ENCODE measurements around the gene ZNF808. TPM values are rescaled to one million over a fixed set of nuclear protein-coding genes. Genes with fewer than 3 reads are reported as not detected.
"Not testable (repeated sequence)": the region's sequence is repeated elsewhere in the genome, so short reads cannot be mapped to it uniquely, and the experiment has no call there.

ZNF808 gene
- total RNA-seq, 4 donors from 2014 or later: 23.7 to 40.9 (median 30.4) TPM

- TF ChIP-seq CTCF (IDR thresholded peaks at IDR 0.05): peak in 1 of 4 experiments; percentile 16
- no peak for TF ChIP-seq POLR2A (IDR thresholded peaks at IDR 0.05)
- Histone ChIP-seq H3K4me3 (no peak overlapping the region), H3K27me3 (no peaks in the 10 kb centered on the region), H3K36me3 (no peaks in the 10 kb centered on the region), H3K9me3 (peaks cover 0 to 8% of the 10 kb centered on the region in 2 donors), H3K27ac (no peak overlapping the region), H3K4me1 (no peaks in the 10 kb centered on the region)
- intact Hi-C loops (cut with DNase I; ENCODE audit: low total_unique reads): no loop called here
- DNase-seq: peak in 1 of 2 donors; percentile 13
Observed at GRCh38 chr19:52492994-52493470, 34.4 kb upstream of the ZNF808 start.

- no peak for TF ChIP-seq POLR2A (IDR thresholded peaks at IDR 0.05)
- no peak for TF ChIP-seq CTCF (IDR thresholded peaks at IDR 0.05)
- intact Hi-C loops (cut with DNase I; ENCODE audit: low total_unique reads): no loop called here
- no peaks in the 10 kb centered on the region for H3K27me3 ChIP-seq
- no peaks in the 10 kb centered on the region for H3K4me1 ChIP-seq
- DNase-seq: no peak
- no peak overlapping the region for H3K4me3 ChIP-seq
- no peak overlapping the region for H3K27ac ChIP-seq
- no peaks in the 10 kb centered on the region for H3K36me3 ChIP-seq
- H3K9me3 ChIP-seq: peaks cover 0 to 8% of the 10 kb centered on the region in 2 donors
Observed at GRCh38 chr19:52494518-52494917, 33.0 kb upstream of the ZNF808 start.

GRCh38 chr19:52498571-52498970 is 28.9 kb upstream of the ZNF808 start:
- Histone ChIP-seq H3K4me3 (no peak overlapping the region), H3K9me3 (no peaks in the 10 kb centered on the region), H3K27ac (no peak overlapping the region), H3K27me3 (no peaks in the 10 kb centered on the region), H3K36me3 (no peaks in the 10 kb centered on the region), H3K4me1 (no peaks in the 10 kb centered on the region)
- TF ChIP-seq POLR2A (IDR thresholded peaks at IDR 0.05): no peak
- no peak for TF ChIP-seq CTCF (IDR thresholded peaks at IDR 0.05)
- intact Hi-C loops (cut with DNase I; ENCODE audit: low total_unique reads): no loop called here
- no peak for DNase-seq

- H3K9me3 ChIP-seq; H3K27me3 ChIP-seq; DNase-seq; H3K4me3 ChIP-seq; H3K27ac ChIP-seq; intact Hi-C loops (cut with DNase I; ENCODE audit: low total_unique reads); H3K4me1 ChIP-seq; H3K36me3 ChIP-seq: not testable (repeated sequence)
Observed at GRCh38 chr19:52500474-52500873, 27.0 kb upstream of the ZNF808 start.

GRCh38 chr19:52500991-52501390 is 26.5 kb upstream of the ZNF808 start:
- H3K4me1 ChIP-seq; H3K27me3 ChIP-seq; H3K9me3 ChIP-seq; DNase-seq; H3K36me3 ChIP-seq; H3K27ac ChIP-seq; H3K4me3 ChIP-seq; intact Hi-C loops (cut with DNase I; ENCODE audit: low total_unique reads): not testable (repeated sequence)

GRCh38 chr19:52507266-52507665 is 20.2 kb upstream of the ZNF808 start:
- intact Hi-C loops (cut with DNase I; ENCODE audit: low total_unique reads): no loop called here
- TF ChIP-seq POLR2A (IDR thresholded peaks at IDR 0.05): no peak
- TF ChIP-seq CTCF (IDR thresholded peaks at IDR 0.05): no peak
- H3K36me3 ChIP-seq: no peaks in the 10 kb centered on the region

More at GRCh38 chr19:52507266-52507665, 20.2 kb upstream of the ZNF808 start:
- no peaks in the 10 kb centered on the region for H3K9me3 ChIP-seq
- H3K4me3 ChIP-seq: no peak overlapping the region
- H3K4me1 ChIP-seq: no peaks in the 10 kb centered on the region
- no peak for DNase-seq
- no peaks in the 10 kb centered on the region for H3K27me3 ChIP-seq
- H3K27ac ChIP-seq: no peak overlapping the region
